SH-SY5Y (cell line): Measurements from ENCODE around the gene IGSF3.

Experiments used
- GATA2 ChIP-seq: IDR thresholded peaks from 2 replicates; pipeline ENCODE4 v1.6.1; 2011; ENCODE audit warnings: mild to moderate bottlenecking, low read depth, low read length
- GATA3 ChIP-seq: IDR thresholded peaks from 2 replicates; pipeline ENCODE4 v1.6.1; 2011; ENCODE audit warnings: low read depth, mild to moderate bottlenecking, low read length, moderate library complexity

Gene IGSF3

DNA sequence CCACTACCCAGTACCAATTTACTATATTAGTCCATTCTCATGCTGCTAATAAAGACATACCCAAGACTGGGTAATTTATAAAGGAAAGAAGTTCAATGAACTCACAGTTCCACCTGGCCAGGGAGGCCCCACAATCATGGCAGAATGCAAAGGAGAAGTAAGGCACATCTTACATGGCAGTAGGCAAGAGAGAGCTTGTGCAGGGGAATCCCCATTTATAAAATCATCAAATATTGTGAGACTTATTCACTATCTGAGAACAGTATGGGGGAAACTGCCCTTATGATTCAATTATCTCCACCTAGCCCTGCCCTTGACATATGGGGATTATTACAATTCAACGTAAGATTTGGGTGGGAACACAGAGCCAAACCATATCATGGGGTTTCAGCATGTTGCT lies 103.1 kb downstream of the IGSF3 start:
- TF ChIP-seq GATA2: no peak
- no peak for TF ChIP-seq GATA3

DNA sequence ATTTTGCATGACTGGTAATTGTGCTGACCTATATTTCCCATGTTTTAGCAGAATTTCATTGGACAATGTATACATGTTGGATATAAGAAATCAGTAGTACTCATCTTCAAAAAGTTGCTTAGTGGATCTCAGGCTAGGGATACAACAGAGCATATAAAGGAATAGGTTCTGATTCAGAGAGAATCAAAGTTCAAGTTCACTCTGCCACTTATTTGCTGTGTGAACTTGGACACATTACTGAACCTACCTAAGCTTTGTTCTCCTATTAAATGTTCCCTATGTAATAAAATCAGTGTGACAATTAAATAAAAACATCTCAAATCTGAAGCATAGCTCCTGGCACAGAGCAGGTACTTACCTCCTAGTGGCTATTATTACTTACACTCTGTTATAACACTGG lies 106.0 kb downstream of the IGSF3 start:
- TF ChIP-seq GATA2 (no peak), GATA3 (no peak)

DNA sequence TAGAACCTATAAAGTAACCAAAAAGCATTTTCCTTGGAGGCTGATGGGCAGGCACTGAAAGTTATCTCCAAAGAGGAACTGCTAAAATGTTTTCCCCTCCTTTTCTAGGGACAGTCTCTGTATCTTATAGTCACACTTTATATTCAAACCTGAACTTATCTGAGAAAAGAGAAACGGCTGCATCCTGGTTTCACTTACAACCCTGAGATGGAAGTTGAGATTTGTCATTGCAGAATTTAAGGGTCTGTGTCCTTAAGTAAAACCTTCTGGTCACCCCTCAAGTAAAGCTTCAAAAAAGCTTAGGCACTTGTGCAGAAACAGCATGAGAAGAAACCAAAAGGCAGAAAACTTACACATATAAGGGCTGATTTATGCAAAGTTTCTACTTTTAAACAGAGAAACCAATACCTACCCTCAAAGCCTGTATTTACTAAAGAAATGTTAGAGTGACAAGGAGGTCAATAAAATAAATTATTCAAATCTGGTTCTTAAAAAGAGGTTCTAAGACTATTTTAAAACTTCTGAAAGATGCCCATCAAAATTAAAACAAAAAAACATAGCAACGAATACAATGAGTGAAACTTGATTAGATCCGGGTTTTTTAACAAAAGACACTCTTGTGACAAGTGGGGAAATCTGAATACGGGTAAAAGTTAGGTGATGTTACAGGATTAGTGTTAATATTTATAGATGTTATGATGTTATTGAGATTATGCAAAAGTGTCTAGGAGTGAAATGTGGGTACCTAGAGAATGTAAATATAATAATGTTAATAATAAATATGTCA lies 106.6 kb downstream of the IGSF3 start:
- no peak for TF ChIP-seq GATA2
- no peak for TF ChIP-seq GATA3

DNA sequence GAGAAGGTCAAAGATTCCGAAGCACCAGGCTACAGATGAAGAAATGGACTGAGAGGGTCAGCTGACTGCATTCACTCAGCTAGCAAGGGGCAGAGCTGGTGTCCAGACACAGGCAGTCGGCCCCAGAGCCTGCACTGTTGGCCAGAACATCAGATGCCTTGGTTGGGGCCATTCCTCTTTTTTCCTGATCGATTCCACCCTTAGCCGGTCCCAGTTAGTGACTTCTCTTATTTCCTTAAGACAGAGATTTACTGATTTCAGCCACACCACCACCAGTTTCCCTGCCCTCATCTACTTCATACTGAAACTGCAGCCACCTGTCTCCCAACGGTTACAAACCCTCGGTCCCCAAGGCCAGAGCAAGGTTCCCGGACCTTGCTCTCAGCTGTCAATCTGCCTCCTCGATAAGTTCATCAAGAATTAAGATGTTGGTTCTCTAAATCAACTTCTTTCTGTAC lies 108.2 kb downstream of the IGSF3 start:
- TF ChIP-seq GATA3 (no peak), GATA2 (no peak)

DNA sequence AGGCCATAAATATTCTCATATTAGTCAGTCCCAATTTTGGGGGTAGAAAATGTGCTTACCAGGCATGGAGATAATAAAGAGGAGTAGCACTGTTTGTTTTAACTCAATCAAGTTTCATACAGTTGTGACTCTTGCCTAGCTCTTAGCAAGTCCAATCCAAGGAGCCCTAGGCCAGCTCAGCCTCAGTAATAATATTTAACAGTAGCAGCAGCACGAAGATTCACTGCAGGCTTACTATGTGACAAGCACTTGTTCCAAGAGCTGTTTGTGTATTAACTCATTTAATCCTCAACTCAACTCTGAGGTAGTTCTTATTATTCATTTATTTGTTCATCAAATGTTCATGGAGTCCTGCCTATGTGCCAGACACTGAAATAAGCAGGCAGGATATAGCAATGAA lies 109.0 kb downstream of the IGSF3 start:
- no peak for TF ChIP-seq GATA3
- no peak for TF ChIP-seq GATA2

DNA sequence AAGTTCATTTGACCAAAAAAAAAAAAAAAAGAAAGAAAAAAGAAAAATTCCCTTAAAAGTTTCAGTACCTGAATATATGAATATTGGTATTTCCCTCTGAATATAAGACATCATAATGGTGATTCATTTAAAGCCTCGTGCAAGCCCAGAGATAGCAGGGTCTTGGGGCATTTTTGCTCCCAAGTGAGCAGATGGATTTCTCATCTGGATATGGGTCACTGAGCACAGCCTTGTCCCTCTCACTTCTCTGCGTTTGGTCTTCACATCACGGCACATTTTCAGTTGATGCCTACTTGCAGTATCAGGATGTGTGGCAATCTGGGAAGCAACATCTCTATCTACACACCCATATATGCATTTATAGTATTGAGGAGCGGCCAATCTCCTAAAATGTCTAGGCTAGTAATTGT lies 109.4 kb downstream of the IGSF3 start:
- TF ChIP-seq GATA3 (no peak), GATA2 (no peak)

DNA sequence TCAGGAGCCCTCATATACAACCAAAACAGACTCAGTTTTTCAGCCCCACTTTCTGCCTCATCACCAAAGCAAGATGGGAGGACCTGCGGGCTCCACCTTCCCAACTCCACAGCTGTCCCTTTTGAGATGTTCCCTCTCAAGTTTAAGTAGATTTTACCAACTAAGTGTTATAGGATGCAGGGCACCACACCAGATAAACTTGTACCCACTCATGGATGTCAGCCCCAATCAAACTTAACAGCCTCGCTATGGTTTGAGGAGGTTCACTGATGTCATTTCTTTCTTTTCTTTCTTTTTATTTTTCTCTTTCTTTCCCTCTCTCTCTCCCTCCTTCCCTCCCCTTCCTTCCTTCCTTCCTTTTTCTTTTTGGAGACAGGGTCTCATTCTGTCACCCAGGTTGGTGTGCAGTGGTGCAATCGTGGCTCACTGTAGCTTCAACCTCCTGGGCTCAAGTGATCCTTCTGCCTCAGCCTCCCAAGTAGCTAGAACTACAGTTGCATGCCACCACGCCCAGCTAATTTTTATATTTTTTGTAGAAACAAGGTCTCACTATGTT lies 110.1 kb downstream of the IGSF3 start:
- TF ChIP-seq GATA2 (no peak), GATA3 (no peak)

DNA sequence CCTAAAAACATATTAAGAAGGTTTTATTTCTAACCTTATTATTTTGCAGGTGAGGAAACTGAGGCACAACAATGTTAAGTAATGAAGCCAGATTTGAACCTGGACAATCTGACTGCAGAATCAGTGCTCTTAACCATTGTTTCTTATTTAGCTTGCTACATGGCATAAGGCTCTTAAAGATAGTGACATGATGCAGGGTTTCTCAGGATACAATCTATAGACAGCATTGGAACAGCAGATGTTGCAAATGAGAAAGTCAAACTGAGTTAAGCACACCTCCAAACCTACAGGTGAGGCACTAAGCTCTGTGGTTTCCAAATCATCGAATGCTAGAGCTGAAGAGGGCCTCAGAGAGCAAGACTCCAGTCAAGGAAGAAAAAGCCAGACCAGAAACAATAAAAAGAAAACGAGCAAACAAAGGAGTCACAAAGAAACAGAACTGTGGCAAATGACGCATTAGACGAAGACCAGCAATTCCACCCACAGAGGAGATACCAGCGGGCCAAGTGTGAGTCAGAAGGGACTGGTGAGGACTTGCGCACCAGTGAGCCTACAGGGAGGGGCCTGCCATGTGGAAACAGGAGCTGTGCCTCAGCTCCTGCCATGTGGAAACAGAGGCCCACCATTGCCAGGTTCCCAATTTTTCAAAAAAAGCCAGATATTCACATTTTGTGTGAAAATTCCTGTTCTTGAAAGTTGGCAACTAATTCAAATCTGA lies 111.1 kb downstream of the IGSF3 start:
- no peak for TF ChIP-seq GATA3
- TF ChIP-seq GATA2: no peak

DNA sequence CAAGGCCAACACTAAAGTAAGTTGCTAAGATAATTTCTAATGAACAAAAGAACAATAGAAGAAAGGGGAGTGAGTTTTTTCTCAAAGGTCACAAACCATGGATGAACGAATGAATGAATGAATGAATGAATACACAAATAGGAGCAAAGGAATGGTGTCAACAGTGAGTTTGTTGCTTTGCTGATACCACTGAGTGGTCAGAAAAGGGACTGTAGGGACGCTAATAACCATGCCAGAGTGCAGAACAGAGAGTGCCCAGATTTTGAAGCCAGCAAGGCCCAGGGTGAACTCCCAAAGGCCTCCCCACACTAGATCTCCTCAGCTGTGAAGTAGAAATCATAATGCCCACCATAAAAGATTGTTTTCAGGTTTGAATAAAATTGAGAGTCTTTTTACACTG lies 112.6 kb downstream of the IGSF3 start:
- TF ChIP-seq GATA3: no peak

DNA sequence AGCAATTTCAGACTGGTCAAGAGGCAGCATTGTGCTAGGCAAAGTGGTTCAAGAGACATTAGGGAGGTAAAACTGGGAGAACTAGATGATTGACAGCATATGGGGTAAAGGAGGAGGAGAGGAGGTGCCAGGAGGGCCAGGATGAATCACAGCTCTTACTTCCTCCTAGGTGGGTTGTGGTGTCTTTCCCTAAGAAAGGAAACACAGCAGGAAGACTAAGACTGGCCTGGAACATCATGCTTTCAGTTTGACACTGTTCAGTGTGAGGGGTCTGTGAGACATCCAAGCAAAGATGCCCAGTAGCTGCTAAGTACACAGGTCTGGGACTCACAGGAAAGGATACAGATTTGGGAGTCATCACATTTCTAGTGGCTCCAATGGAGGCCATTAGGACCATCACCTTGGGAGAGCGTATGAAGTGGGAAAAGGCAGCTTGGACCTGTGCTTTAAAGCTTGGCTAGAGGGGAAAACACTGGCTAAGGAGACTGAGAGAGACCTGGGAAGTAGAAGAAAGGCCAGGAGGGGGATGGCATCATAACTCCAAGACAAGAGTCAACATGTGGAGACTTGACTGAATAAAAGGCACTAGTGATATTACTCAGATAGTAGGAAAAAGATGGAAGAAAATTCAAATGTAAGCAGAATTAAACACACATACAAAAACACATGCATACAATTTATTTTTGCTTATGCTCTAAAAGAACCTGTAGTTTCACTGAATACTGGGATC lies 114.0 kb downstream of the IGSF3 start:
- TF ChIP-seq GATA2: no peak
- no peak for TF ChIP-seq GATA3

DNA sequence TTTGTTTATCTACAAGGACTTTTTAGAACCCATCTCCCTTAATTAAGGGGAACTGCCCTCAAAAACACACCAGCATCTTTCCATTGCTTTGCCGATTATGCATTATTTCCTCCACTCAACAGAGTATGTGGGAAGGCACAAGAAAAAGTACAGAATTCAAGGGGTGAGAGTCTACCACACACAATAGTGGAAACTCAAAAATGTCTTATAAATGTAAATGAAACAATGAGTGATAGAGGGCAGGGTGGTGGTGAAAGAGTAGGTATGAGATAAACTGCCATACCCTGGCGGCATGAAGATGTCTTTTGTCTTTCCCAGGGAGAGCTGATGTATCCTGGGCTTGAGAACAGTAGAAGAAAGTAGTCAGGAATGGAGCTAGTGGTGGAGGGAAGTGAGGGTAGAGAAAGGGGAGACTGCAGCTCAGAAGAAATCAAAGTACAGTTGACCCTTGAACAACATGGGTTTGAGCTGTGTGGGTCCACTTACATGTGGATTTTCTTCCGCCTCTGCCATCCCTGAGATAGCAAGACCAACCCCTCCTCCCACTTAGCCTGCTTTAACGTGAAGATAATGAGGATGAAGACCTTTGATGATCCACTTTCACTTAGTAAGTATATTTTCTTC lies 121.1 kb downstream of the IGSF3 start:
- no peak for TF ChIP-seq GATA2

DNA sequence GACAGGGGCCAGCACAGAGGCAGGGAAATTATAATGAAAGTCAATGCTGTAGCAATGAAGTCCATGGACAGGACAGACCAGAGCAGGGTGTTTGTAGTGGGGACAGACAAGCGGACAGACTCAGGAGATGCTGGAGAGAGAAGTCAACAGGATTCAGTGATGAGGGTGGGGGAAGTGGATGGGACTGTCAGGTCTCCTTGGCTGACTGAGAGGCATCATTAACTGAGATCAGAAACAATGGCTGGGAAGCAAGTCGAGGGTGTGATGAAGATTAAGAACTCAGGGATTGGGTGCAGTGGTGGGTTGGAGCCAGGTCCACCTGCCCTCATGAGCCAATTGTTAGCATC lies 122.2 kb downstream of the IGSF3 start:
- no peak for TF ChIP-seq GATA2
- TF ChIP-seq GATA3: no peak

DNA sequence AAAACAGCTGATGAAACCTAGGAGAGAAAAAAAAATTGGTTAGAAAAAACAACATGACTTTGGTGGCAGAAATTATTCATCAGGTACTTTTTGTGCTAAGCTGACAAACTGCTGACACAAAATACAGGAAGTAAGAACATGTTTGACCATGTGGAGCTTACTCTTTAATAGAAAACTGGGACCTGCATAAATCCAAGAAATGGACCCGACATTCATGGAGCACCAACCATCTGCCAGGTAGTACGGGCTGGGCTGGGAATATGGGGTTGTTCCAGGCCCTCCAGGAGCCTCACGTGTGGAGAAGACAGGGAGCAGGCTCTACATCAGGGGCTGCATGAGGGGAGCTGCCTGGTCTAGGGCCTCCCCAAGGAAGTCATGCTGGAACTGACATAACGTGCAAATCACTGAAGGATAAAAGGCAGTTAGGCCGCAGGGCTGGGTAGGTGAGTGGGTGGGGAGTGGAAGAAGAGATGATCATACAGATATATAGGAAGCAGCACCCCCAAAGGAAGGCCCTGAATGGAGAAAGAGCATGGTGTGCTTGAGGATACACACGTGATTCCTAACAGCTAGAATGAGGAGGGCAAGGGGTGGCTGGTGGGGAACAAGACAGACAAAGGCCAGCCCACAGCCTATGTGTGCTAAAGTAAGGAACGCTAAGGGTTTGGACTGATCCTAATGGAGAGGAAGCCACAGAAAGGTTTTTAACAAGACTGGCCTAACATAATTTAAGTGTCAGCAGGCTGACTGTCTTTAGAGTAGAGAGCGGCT lies 122.8 kb downstream of the IGSF3 start:
- TF ChIP-seq GATA3 (no peak), GATA2 (no peak)

DNA sequence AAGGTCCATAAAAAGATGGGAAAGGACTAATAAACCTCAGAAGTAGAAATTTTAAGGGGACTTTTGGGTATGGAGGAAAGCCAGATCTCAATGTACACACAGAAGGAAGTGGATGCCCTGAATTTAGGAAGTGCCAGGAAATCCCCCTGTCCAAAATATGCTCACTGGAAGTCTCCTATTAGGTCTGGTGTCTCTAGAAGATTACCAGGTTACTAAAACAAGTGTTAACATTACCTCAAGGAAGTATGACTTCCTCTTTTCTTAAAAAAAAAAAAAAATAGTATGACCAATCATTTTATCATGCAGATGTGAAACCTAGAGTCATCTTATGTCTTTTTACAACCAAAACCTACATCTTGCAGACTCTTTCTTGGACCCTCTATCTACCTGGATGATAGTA lies 127.4 kb downstream of the IGSF3 start:
- TF ChIP-seq GATA2 (no peak), GATA3 (no peak)
